Gastroesophageal sphincter (tissue), 4 donors: Measurements from ENCODE around the gene KLK13. TPM values are rescaled to one million over a fixed set of nuclear protein-coding genes. Genes with fewer than 3 reads are reported as not detected.

ENCODE experiments used
- ATAC-seq: fragments of 150-250 bp; one replicate; pipeline ENCODE4 v1.9.1; 2016; ENCODE audit warnings: mild to moderate bottlenecking, moderate library complexity
- H3K27ac ChIP-seq, 4 donors: fragments of 200-600 bp; sonication (generic) in 3 of 4; 1 replicate in 3 of 4; 2 replicates in 1 of 4; pipeline ENCODE4 v1.5.1; 2016 to 2019
- H3K27me3 ChIP-seq: fragments of 200-600 bp; sonication (generic); one replicate; pipeline ENCODE4 v1.5.1; 2019
- H3K36me3 ChIP-seq, 2 donors: fragments of 200-600 bp; sonication (generic); one replicate each; pipeline ENCODE4 v1.5.1; 2019; ENCODE audit warnings: control low read depth in 1 of 2
- H3K4me1 ChIP-seq, 3 donors: fragments of 200-600 bp; sonication (generic); 1 replicate in 2 of 3; 2 replicates in 1 of 3; pipeline ENCODE4 v1.5.1; 2016 to 2019; ENCODE audit warnings: control low read depth in 2 of 3
- H3K4me3 ChIP-seq, 2 donors: fragments of 200-600 bp; sonication (generic); one replicate each; pipeline ENCODE4 v1.5.1; 2019; ENCODE audit warnings: mild to moderate bottlenecking in 1 of 2, moderate library complexity in 1 of 2
- H3K9me3 ChIP-seq, 3 donors: fragments of 200-600 bp; sonication (generic); one replicate each; pipeline ENCODE4 v1.5.1; 2017 to 2019; ENCODE audit warnings: control low read depth in 2 of 3
- CTCF ChIP-seq, 4 experiments: fragments of 200-600 bp in 2 of 4; fragments of 450-650 bp in 2 of 4; sonication (generic) in 1 of 4; IDR thresholded peaks; one replicate each; pipeline ENCODE4 v1.5.1; 2017 to 2019; ENCODE audit warnings: antibody characterized with exemption in 4 of 4, mild to moderate bottlenecking in 2 of 4, moderate library complexity in 2 of 4
- EP300 ChIP-seq: sonication (generic); formaldehyde crosslinking; IDR thresholded peaks from one replicate; pipeline ENCODE4 v1.6.1; 2017; ENCODE audit warnings: antibody characterized with exemption, mild to moderate bottlenecking
- POLR2A ChIP-seq, 2 donors: fragments of 450-650 bp; IDR thresholded peaks; one replicate each; pipeline ENCODE4 v1.6.1; 2017; ENCODE audit warnings: antibody characterized with exemption in 2 of 2, mild to moderate bottlenecking in 2 of 2, moderate library complexity in 1 of 2
- POLR2AphosphoS5 ChIP-seq: sonication (generic); formaldehyde crosslinking; IDR thresholded peaks from one replicate; pipeline ENCODE4 v1.6.1; 2017; ENCODE audit warnings: antibody characterized with exemption
- WGBS, 2 donors: methylation state at CpG; one replicate each; pipeline ENCODE4 v1.1.5; 2018; ENCODE audit warnings: low coverage in 1 of 2; 5-methylcytosine and 5-hydroxymethylcytosine counted together
- total RNA-seq, 4 donors: library from RNA; depleted of rRNA; stranded (reverse); fragments of >200 nt; gene quantifications; one replicate each; pipeline ENCODE4 v1.1.0, GENCODE V29; 2016

KLK13 gene
- total RNA-seq, 4 donors from 2014 or later = 1.3 to 6.1 (median 5.1) TPM; not detected in 1

DNA sequence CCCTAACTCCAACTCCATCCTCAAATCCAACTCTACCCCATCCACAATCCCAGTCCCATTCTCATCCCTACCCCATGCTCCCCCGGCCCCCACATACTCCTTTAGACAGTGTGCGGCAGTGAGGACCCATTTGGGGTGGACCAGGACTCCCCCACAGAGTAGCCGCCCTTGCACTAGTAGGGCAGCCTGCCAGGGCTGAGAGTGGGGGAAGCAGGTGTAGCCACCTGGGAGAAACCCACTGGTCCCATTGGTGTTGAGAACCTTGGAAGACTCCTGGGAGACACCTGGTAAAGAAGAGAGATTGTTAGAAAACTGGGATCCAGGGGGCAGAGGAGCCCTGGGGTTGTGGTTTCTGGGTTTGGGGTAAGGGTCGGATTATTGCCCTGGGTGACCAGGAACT, 4.6 kb downstream of the KLK13 start:
- Histone ChIP-seq H3K27me3 (peaks cover 57% of the 10 kb centered on the region), H3K36me3 (no peaks in the 10 kb centered on the region), H3K4me3 (no peak overlapping the region), H3K4me1 (peaks cover 0 to 9% (median 0%) of the 10 kb centered on the region in 3 donors), H3K9me3 (no peaks in the 10 kb centered on the region), H3K27ac (no peak overlapping the region)
- no peak for ATAC-seq
- 0 to 58% methylated on average over 1 to 3 of the region's 4 CpGs for WGBS, 2 donors
- TF ChIP-seq EP300 = no peak
- TF ChIP-seq POLR2AphosphoS5 = no peak
- TF ChIP-seq POLR2A (IDR thresholded peaks at IDR 0.05) = no peak
- TF ChIP-seq CTCF (IDR thresholded peaks at IDR 0.05) = no peak

DNA sequence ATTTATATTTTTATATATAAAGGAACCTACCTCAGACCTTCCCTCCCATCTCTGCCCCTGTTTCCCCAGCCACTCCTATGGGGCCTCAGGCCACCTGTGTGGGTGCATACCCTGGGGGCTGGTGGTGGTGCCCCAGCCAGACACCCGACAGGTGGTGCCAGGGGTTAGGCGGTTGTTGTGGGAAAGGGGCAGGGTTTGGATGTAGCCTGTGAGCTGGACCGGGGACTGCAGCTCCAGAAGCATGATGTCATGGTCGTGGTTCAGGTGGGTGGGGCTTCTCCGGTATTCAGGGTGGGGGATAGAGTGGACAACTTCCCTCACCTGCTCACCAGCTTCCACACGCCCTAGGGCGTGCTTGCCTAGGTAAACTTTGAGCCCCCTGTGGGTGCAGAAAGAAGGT, 5.2 kb downstream of the KLK13 start:
- Histone ChIP-seq H3K36me3 (no peaks in the 10 kb centered on the region), H3K27me3 (peaks cover 57% of the 10 kb centered on the region), H3K9me3 (no peaks in the 10 kb centered on the region), H3K4me3 (no peak overlapping the region), H3K27ac (no peak overlapping the region), H3K4me1 (peaks cover 0 to 3% (median 0%) of the 10 kb centered on the region in 3 donors)
- ATAC-seq = no peak
- TF ChIP-seq POLR2A (IDR thresholded peaks at IDR 0.05) (no peak), CTCF (IDR thresholded peaks at IDR 0.05) (no peak), EP300 (no peak), POLR2AphosphoS5 (no peak)
- WGBS, 2 donors = 63 to 87% methylated on average over 2 to 4 of the region's 7 CpGs

DNA sequence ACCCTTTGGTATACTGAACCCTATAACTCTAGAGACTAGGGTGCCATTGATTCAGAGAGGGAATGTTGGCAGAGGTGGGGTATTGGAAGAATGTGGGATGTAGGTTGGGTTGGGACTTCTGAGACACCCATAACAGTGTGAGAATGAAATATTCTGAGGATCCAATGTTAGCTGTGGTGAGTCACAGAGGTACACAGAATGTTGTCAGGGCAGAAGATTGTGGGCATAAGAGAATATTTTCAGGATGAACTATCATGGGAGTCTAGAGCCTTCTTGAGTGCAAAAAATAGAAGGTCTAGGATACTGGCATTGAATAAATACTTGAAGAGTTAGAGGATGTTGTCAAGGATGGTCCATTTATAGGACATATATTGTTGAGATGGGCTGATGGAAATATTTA, 9.0 kb downstream of the KLK13 start:
- H3K9me3 ChIP-seq = no peaks in the 10 kb centered on the region
- H3K27me3 ChIP-seq = peaks cover 59% of the 10 kb centered on the region
- no peak overlapping the region for H3K4me3 ChIP-seq
- H3K27ac ChIP-seq = no peak overlapping the region
- no peak for TF ChIP-seq POLR2A (IDR thresholded peaks at IDR 0.05)
- TF ChIP-seq EP300 = no peak
- TF ChIP-seq CTCF (IDR thresholded peaks at IDR 0.05) = no peak
- TF ChIP-seq POLR2AphosphoS5 = no peak
- no peaks in the 10 kb centered on the region for H3K36me3 ChIP-seq
- H3K4me1 ChIP-seq = no peaks in the 10 kb centered on the region
- no peak for ATAC-seq

GRCh38 chr19:51047031-51047335, 17.9 kb downstream of the KLK13 start:
- Histone ChIP-seq H3K4me3 (no peak overlapping the region), H3K27me3 (peaks cover 29% of the 10 kb centered on the region), H3K9me3 (no peaks in the 10 kb centered on the region), H3K36me3 (no peaks in the 10 kb centered on the region), H3K27ac (no peak overlapping the region), H3K4me1 (no peaks in the 10 kb centered on the region)
- 0 to 9% methylated on average over 2 to 3 of the region's 4 CpGs for WGBS, 2 donors
- TF ChIP-seq CTCF (IDR thresholded peaks at IDR 0.05) (no peak), POLR2AphosphoS5 (no peak), EP300 (no peak), POLR2A (IDR thresholded peaks at IDR 0.05) (no peak)
- no peak for ATAC-seq

GRCh38 chr19:51044327-51044726, 20.6 kb downstream of the KLK13 start:
- no peaks in the 10 kb centered on the region for H3K4me1 ChIP-seq
- no peaks in the 10 kb centered on the region for H3K9me3 ChIP-seq
- H3K27ac ChIP-seq = no peak overlapping the region
- TF ChIP-seq POLR2AphosphoS5 (no peak), POLR2A (IDR thresholded peaks at IDR 0.05) (no peak), CTCF (IDR thresholded peaks at IDR 0.05) (no peak), EP300 (no peak)
- H3K27me3 ChIP-seq = peaks cover 24% of the 10 kb centered on the region
- WGBS, 2 donors = 55 to 90% methylated on average over 3 to 7 of the region's 11 CpGs
- ATAC-seq = no peak
- no peaks in the 10 kb centered on the region for H3K36me3 ChIP-seq
- H3K4me3 ChIP-seq = no peak overlapping the region
